C1 segment of cervical spinal cord (tissue), 14 donors: ENCODE measurements around the gene CLEC4G.
"Not testable (repeated sequence)": the region's sequence is repeated elsewhere in the genome, so short reads cannot be mapped to it uniquely, and the experiment has no call there.

ENCODE experiments used
- DNase-seq, 14 donors: peaks; one replicate each; lab custom pipeline; 2025; lab: John Stamatoyannopoulos, UW

The CLEC4G gene

GRCh38 chr19:7746903-7747884, 15.3 kb upstream of the CLEC4G start, which contains the start of gene CD209:
Gene CD209 (minus strand): TSS chr19:7747534. CDS start chr19:7747511, 23 bp downstream.
- no peak for DNase-seq

DNA sequence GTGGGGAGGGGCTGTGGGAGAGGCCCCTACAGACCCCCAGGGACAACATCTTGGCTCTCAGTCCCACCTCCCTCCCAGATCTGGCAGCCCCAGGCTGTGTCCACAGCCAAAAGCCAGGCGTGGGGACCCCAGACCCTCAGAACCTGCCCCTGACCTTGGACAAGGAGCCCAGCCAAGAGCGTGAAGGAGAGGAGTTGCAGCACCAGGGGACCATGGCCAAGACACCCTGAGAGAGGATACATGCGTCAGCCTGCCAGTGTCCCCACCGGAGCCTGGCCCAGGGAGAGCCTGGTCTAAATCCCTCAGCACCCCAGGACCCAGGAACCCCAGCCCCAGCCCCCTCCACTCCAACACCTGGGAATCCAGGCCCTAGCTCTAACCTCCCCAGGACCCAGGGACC, 14.4 kb upstream of the CLEC4G start:
- not testable (repeated sequence) for DNase-seq

DNA sequence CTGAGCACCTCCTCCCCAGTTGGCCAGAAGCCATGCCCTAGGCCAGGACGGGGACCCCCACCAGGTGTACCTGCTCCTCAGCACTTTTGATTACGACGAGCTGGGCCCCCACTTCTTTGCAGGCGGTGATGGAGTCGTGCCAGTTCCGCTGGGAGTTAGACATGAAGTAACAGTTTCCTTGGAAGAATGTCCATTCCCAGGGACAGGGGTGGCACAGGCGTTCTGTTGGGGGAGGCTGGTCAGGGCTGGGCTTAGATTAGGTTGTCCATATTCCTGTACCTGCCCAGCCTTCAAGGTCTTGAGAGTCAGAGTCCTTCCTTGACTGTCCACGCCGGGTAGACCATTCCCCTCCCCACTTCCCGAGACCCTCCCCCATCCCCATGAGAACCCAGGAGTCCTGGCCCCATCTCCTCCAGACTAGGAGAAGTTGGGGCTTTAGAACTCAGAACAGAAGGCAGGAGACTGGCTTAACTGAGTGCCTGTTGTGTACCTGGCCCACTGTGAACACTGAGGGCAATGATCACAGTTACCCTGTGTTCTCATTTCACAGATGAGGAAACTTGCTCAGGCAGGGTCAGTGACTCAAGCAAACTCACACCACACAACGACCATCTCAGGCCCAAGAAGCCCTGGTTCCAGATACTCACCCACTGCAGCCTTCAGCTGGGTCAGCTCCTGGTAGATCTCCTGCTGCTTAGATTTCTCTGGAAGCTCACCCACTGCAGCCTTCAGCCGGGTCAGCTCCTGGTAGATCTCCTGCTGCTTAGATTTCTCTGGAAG, 13.2 kb upstream of the CLEC4G start:
- DNase-seq, result no peak

DNA sequence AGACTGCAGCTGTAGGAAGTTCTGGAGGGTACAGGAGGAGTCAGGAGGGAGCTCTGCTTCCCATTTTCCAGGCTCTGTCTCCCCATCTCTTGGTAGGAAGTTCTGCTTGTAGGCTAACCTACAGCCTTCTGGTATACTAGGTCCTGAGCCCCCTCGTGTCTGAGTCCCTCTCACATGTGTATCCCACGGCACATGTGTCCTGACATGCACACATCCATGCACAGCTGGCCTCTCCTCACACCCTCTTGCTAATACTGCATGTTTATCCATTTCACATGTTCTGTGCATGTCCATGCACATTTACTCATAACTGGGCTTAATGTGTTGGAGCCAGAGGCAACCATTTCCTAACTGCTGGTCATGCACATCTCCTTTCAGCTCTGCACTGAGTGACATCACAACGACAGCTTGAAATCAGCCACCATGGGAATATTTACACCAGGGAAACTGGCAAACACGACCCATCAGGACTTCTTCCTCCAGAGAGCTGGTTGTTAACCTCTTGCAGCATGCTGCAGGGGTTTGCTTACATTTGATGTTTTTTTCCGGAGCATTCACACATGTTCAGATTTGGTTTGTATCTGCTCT, 12.4 kb upstream of the CLEC4G start:
- DNase-seq, result no peak

DNA sequence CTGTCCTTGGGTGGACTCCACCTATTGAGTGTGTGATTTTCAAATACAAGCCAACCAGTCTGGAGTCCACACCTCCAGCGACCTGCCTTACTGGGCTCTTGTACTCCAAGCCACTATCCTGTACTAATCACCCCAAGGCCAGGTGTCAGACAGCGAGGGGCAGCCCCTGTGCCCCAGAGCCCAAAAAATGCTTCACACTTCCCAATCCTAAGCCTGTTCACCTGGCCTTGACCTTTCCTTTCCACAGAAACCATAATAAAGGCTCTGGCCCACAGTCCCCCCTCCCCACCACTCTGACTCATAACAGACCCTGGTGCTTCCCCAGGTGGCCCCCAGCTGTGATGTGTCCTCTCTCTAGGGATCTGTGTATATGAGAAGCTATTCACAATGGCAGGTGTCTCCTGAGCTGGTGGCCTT, 11.5 kb upstream of the CLEC4G start:
- no peak for DNase-seq

- DNase-seq, result peak in 1 of 14 donors; percentile 71
These were observed 11.1 kb upstream of the CLEC4G start for GRCh38 chr19:7742991-7743390.

GRCh38 chr19:7742575-7742974, 10.7 kb upstream of the CLEC4G start:
- DNase-seq, result peak in 1 of 14 donors; percentile 86

- no peak for DNase-seq
These were observed 8.8 kb upstream of the CLEC4G start for GRCh38 chr19:7740682-7741054.

GRCh38 chr19:7739801-7740681, 8.1 kb upstream of the CLEC4G start:
- DNase-seq, result peak in 1 of 14 donors; percentile 64

DNA sequence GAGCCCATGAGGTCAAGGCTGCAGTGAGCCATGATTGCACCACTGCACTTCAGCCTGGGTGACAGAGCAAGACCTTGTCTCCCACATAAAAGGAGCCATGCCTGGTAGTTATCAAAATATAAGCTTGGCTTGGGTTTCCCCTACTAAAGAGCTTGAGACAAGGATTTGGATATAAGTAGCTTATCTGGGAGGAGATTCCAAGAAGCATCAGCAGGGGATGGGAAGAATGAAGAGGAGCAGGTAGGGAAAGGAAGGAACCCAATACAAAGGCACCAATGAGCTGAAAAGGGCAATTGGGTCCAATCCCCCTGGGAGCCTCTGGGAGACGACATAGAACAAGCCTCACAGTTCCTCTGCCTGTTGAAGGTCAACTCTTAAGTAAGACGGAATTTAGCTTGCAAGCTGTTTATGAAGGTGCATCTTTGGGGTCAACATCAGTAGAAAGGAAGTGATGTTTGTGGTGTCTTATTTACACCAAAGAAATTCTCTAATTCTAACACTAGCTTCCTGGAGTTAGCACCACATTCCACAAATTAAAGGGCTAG, 7.4 kb upstream of the CLEC4G start:
- no peak for DNase-seq

DNA sequence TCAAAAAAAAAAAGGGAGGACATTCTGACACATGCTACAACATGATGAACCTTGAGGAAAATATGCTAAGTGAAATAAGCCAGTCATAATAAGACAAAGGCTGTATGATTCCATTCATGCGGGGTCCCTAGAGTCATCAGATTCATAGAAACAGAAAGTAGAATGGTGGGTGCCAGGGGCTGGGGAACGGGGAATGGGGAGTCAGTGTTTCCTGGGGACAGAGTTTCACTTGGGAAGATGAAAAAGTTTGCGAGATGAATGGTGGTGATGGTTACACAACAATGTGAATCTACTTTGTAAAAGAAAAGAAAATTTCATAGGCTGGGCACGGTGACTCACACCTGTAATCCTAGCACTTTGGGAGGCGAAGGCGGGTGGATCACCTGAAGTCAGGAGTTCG, 6.1 kb upstream of the CLEC4G start:
- no peak for DNase-seq

DNA sequence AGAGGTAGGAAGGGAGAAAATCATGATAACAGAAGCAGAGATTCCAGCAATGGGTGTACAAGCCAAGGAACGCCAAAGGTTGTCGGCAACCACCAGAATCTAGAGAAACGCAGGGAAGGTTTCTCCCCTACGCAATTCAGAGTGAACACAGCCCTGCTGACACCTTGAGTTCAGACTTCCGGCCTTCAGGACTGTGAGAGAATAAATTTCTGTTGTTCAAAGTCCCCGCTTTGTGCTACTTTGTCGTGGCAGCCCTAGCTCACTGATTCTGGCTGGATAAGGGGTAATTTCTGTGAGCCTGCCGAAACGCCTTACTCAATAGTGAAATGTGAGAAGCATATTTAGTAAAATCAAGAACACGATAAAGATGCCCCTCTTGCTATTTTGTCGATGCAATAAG, 5.3 kb upstream of the CLEC4G start:
- DNase-seq, result no peak

DNA sequence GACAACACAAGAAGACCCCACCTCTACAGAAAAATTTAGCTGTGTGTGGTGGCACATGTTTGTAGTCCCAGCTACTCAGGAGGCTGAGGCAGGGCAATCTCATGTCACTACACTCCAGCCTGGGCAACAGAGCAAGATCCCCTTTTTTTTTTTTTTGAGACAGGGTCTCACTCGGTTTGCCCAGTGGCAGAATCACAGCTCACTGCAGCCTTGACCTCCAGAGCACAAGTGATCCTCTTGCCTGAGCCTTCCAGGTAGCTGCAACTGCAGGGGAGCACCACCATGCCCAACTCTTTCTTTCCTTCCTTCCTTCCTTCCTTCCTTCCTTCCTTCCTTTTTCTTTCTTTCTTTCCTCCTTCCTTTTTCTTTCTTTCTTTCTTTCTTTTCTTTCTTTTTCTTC, 4.2 kb upstream of the CLEC4G start:
- no peak for DNase-seq

- no peak for DNase-seq
These were observed 2.6 kb upstream of the CLEC4G start for GRCh38 chr19:7734220-7735203.

DNA sequence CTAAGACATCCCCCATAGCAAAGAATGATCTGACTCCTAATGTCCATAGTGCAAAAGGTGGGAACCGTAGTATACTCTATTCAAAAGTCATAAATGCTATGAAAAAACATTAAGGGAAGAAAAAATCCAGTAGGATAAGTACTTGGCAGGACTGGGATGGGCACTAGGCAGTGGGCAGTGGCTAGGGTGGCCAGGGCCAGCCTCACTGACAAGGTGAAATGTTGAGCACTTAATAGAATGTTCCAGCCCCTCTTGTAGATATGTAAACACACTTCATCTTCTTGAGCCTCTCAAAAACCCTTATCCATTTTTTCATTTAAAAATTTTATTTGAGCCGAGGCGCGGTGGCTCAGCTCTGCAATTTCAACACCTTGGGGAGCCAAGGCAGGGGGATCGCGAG, 1.5 kb upstream of the CLEC4G start:
- DNase-seq, result no peak

DNA sequence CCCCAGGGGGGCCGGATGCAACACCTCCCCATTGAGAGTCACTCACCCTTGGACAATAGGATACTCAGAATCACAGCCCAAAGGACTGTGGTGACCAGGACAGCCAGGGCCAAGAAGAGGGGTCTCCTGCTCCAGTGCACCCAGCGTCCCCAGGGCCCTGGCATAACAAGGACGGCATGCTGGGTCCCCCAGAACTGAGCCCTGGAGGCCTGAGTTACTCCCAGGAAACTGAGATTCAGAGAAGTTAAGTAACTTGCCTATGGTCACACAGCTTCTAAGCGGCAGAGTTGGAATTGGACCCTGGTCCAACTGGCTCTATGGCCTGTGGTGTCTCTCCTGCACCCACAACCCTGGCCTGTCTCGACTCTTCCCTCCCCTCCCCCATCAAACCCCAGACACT, 295 bp downstream of the CLEC4G start:
- no peak for DNase-seq

DNA sequence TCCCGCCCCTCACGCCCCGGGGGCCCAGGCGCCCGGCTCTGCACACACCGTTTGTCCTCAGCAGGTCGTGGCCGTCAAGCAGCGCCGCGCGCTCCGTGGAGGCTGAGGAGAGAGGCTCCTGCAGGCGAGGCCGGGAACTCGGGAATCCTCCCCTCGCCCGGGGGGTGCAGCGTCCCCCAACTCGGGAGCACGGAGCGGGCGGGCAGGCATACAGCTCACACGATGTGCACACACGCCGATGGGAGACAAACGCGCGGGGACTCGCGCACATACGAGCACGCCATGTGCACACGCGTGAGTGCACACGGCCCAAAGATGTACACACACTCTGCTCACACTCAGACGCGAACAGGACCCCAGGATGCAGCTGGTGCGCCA, 703 bp downstream of the CLEC4G start:
- no peak for DNase-seq

GRCh38 chr19:7730286-7731217, 1.4 kb downstream of the CLEC4G start:
- peak in 1 of 14 donors; percentile 40 for DNase-seq
